ENCODE results near the gene FREM1.

GRCh38 chr9:14747111-14747510, 163.1 kb downstream of the FREM1 start:
- TF ChIP-seq EZH2 (IDR thresholded peaks at IDR 0.05; ENCODE audit: borderline replicate concordance, low read length) = no peak
- TF ChIP-seq CTCF (IDR thresholded peaks at IDR 0.05; ENCODE audit: low read length) = no peak
